ENCODE results near the gene NACC2. TPM values are rescaled to one million over a fixed set of nuclear protein-coding genes. Genes with fewer than 3 reads are reported as not detected.

Gene NACC2
- total and polyA plus RNA-seq, 9 of the 15 experiments (the other 6 are each of a cell fraction or from before 2014, with no cell fraction given), result 0.70 to 25.1 (median 5.6) TPM

DNA sequence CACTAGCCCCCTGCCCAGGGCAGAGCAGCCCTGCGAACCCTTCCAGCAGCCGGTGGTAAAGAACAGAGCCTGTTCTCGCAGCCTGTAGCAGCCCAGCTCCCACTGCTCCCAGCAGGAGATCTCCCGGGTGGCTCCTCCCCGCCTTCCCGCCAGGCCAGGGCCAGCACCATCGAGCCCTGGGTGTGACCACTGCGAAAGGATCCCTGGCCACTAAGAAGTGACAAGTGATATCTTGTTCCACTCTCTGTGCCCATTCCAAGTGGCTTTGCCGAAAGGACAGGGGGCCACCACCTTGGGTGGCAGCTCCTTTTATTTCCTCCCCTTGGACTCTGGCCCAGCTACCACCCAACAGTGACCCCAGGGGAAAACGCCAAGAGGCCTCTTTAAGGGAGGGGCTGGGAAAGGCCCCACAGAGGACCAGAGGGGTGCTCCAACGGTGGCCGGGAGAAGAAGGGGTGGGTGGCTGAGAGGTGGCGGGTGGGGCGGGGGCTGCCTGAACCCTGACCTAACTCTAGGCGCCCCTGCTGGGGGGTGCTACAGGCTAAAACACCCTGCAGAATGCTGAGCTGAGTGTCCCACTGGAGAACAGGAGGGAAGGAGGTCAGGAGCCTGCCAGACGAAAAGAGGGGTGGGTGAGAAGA is 1.6 kb downstream of the NACC2 start (continued):
- TF ChIP-seq, protein P1, sequence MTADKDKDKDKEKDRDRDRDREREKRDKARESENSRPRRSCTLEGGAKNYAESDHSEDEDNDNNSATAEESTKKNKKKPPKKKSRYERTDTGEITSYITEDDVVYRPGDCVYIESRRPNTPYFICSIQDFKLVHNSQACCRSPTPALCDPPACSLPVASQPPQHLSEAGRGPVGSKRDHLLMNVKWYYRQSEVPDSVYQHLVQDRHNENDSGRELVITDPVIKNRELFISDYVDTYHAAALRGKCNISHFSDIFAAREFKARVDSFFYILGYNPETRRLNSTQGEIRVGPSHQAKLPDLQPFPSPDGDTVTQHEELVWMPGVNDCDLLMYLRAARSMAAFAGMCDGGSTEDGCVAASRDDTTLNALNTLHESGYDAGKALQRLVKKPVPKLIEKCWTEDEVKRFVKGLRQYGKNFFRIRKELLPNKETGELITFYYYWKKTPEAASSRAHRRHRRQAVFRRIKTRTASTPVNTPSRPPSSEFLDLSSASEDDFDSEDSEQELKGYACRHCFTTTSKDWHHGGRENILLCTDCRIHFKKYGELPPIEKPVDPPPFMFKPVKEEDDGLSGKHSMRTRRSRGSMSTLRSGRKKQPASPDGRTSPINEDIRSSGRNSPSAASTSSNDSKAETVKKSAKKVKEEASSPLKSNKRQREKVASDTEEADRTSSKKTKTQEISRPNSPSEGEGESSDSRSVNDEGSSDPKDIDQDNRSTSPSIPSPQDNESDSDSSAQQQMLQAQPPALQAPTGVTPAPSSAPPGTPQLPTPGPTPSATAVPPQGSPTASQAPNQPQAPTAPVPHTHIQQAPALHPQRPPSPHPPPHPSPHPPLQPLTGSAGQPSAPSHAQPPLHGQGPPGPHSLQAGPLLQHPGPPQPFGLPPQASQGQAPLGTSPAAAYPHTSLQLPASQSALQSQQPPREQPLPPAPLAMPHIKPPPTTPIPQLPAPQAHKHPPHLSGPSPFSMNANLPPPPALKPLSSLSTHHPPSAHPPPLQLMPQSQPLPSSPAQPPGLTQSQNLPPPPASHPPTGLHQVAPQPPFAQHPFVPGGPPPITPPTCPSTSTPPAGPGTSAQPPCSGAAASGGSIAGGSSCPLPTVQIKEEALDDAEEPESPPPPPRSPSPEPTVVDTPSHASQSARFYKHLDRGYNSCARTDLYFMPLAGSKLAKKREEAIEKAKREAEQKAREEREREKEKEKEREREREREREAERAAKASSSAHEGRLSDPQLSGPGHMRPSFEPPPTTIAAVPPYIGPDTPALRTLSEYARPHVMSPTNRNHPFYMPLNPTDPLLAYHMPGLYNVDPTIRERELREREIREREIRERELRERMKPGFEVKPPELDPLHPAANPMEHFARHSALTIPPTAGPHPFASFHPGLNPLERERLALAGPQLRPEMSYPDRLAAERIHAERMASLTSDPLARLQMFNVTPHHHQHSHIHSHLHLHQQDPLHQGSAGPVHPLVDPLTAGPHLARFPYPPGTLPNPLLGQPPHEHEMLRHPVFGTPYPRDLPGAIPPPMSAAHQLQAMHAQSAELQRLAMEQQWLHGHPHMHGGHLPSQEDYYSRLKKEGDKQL (CRISPR knock-in tag; IDR thresholded peaks at IDR 0.05; ENCODE audit: borderline replicate concordance), result no peak
- TF ChIP-seq E2F6 (IDR thresholded peaks at IDR 0.05; ENCODE audit: borderline replicate concordance in 1 of 2, extremely low read depth in 1 of 2, insufficient read depth in 1 of 2, insufficient read length in 1 of 2, low read depth in 1 of 2, low read length in 1 of 2, poor library complexity in 1 of 2, severe bottlenecking in 1 of 2) (peak in 1 of 2 experiments; percentile 83), ZNF280A (IDR thresholded peaks at IDR 0.05; ENCODE audit: low read depth, partially characterized antibody) (no peak), ZNF354B (CRISPR knock-in tag; IDR thresholded peaks at IDR 0.05) (no peak), GTF2F1 (IDR thresholded peaks at IDR 0.05; ENCODE audit: low read depth, low read length) (no peak)

All from K562 (cell line).